ENCODE measurements around the gene CNR1.
"Not testable (repeated sequence)": the region's sequence is repeated elsewhere in the genome, so short reads cannot be mapped to it uniquely, and the experiment has no call there.

The CNR1 gene
- 0 reads per million in 3 donors for total RNA-seq

GRCh38 chr6:88165844-88166492, at the start of gene CNR1:
Gene CNR1, minus strand, starts transcription at chr6:88166347. Its CDS starts 21,073 bp downstream, at chr6:88145274.
- Histone ChIP-seq H3K4me1 (ENCODE audit: control insufficient read depth, insufficient read depth, low read length, poor library complexity, severe bottlenecking) (peaks cover 4% of the 10 kb centered on the region), H3K4me3 (ENCODE audit: insufficient read depth, low read depth, low read length, poor library complexity, severe bottlenecking) (peak within 1 kb of the TSS; percentile 48), H3K9me3 (ENCODE audit: control insufficient read depth, low read length) (no peaks in the 10 kb centered on the region), H3K36me3 (ENCODE audit: control insufficient read depth, insufficient read depth, low read length) (no peaks in the 10 kb centered on the region), H3K27ac (ENCODE audit: insufficient read depth, low read length, poor library complexity, severe bottlenecking) (no peak within 1 kb of the TSS), H3K27me3 (replicated peaks; ENCODE audit: control insufficient read depth, insufficient read depth, low read length, poor library complexity, severe bottlenecking) (peaks cover 16% of the 10 kb centered on the region)
- no peak for DNase-seq

- no peaks in the 10 kb centered on the region for H3K9me3 ChIP-seq (ENCODE audit: control insufficient read depth, low read length)
- no peaks in the 10 kb centered on the region for H3K27me3 ChIP-seq (replicated peaks; ENCODE audit: control insufficient read depth, insufficient read depth, low read length, poor library complexity, severe bottlenecking)
- DNase-seq, result no peak
Measured at GRCh38 chr6:88211446-88211845, 45.3 kb upstream of the CNR1 start.

GRCh38 chr6:88209301-88209700, 43.2 kb upstream of the CNR1 start:
- Histone ChIP-seq H3K4me1 (ENCODE audit: control insufficient read depth, insufficient read depth, low read length, poor library complexity, severe bottlenecking) (no peaks in the 10 kb centered on the region), H3K9me3 (ENCODE audit: control insufficient read depth, low read length) (no peaks in the 10 kb centered on the region), H3K4me3 (ENCODE audit: insufficient read depth, low read depth, low read length, poor library complexity, severe bottlenecking) (no peak overlapping the region), H3K27ac (ENCODE audit: insufficient read depth, low read length, poor library complexity, severe bottlenecking) (no peak overlapping the region), H3K27me3 (replicated peaks; ENCODE audit: control insufficient read depth, insufficient read depth, low read length, poor library complexity, severe bottlenecking) (no peaks in the 10 kb centered on the region), H3K36me3 (ENCODE audit: control insufficient read depth, insufficient read depth, low read length) (no peaks in the 10 kb centered on the region)
- DNase-seq, result no peak

More at GRCh38 chr6:88211446-88211845, 45.3 kb upstream of the CNR1 start:
- H3K4me3 ChIP-seq (ENCODE audit: insufficient read depth, low read depth, low read length, poor library complexity, severe bottlenecking), result no peak overlapping the region
- H3K4me1 ChIP-seq (ENCODE audit: control insufficient read depth, insufficient read depth, low read length, poor library complexity, severe bottlenecking), result no peaks in the 10 kb centered on the region
- no peaks in the 10 kb centered on the region for H3K36me3 ChIP-seq (ENCODE audit: control insufficient read depth, insufficient read depth, low read length)
- no peak overlapping the region for H3K27ac ChIP-seq (ENCODE audit: insufficient read depth, low read length, poor library complexity, severe bottlenecking)

- DNase-seq, result no peak
- no peaks in the 10 kb centered on the region for H3K36me3 ChIP-seq (ENCODE audit: control insufficient read depth, insufficient read depth, low read length)
- no peak overlapping the region for H3K27ac ChIP-seq (ENCODE audit: insufficient read depth, low read length, poor library complexity, severe bottlenecking)
- H3K27me3 ChIP-seq (replicated peaks; ENCODE audit: control insufficient read depth, insufficient read depth, low read length, poor library complexity, severe bottlenecking), result no peaks in the 10 kb centered on the region
- H3K4me3 ChIP-seq (ENCODE audit: insufficient read depth, low read depth, low read length, poor library complexity, severe bottlenecking), result no peak overlapping the region
- no peaks in the 10 kb centered on the region for H3K4me1 ChIP-seq (ENCODE audit: control insufficient read depth, insufficient read depth, low read length, poor library complexity, severe bottlenecking)
- no peaks in the 10 kb centered on the region for H3K9me3 ChIP-seq (ENCODE audit: control insufficient read depth, low read length)
Measured at GRCh38 chr6:88208726-88209125, 42.6 kb upstream of the CNR1 start.

GRCh38 chr6:88201734-88202133, 35.6 kb upstream of the CNR1 start:
- not testable (repeated sequence) for H3K4me1 ChIP-seq (ENCODE audit: control insufficient read depth, insufficient read depth, low read length, poor library complexity, severe bottlenecking); DNase-seq; H3K27me3 ChIP-seq (replicated peaks; ENCODE audit: control insufficient read depth, insufficient read depth, low read length, poor library complexity, severe bottlenecking); H3K4me3 ChIP-seq (ENCODE audit: insufficient read depth, low read depth, low read length, poor library complexity, severe bottlenecking); H3K27ac ChIP-seq (ENCODE audit: insufficient read depth, low read length, poor library complexity, severe bottlenecking); H3K36me3 ChIP-seq (ENCODE audit: control insufficient read depth, insufficient read depth, low read length); H3K9me3 ChIP-seq (ENCODE audit: control insufficient read depth, low read length)

GRCh38 chr6:88184921-88185320, 18.8 kb upstream of the CNR1 start:
- DNase-seq, result no peak
- no peaks in the 10 kb centered on the region for H3K9me3 ChIP-seq (ENCODE audit: control insufficient read depth, low read length)
- H3K4me3 ChIP-seq (ENCODE audit: insufficient read depth, low read depth, low read length, poor library complexity, severe bottlenecking), result no peak overlapping the region
- no peaks in the 10 kb centered on the region for H3K36me3 ChIP-seq (ENCODE audit: control insufficient read depth, insufficient read depth, low read length)
- H3K27me3 ChIP-seq (replicated peaks; ENCODE audit: control insufficient read depth, insufficient read depth, low read length, poor library complexity, severe bottlenecking), result no peaks in the 10 kb centered on the region
- H3K4me1 ChIP-seq (ENCODE audit: control insufficient read depth, insufficient read depth, low read length, poor library complexity, severe bottlenecking), result no peaks in the 10 kb centered on the region
- H3K27ac ChIP-seq (ENCODE audit: insufficient read depth, low read length, poor library complexity, severe bottlenecking), result no peak overlapping the region

GRCh38 chr6:88183471-88183870, 17.3 kb upstream of the CNR1 start:
- Histone ChIP-seq H3K9me3 (ENCODE audit: control insufficient read depth, low read length) (no peaks in the 10 kb centered on the region), H3K4me3 (ENCODE audit: insufficient read depth, low read depth, low read length, poor library complexity, severe bottlenecking) (no peak overlapping the region), H3K27ac (ENCODE audit: insufficient read depth, low read length, poor library complexity, severe bottlenecking) (no peak overlapping the region), H3K27me3 (replicated peaks; ENCODE audit: control insufficient read depth, insufficient read depth, low read length, poor library complexity, severe bottlenecking) (peaks cover 4% of the 10 kb centered on the region), H3K4me1 (ENCODE audit: control insufficient read depth, insufficient read depth, low read length, poor library complexity, severe bottlenecking) (no peaks in the 10 kb centered on the region), H3K36me3 (ENCODE audit: control insufficient read depth, insufficient read depth, low read length) (no peaks in the 10 kb centered on the region)
- no peak for DNase-seq

- Histone ChIP-seq H3K4me3 (ENCODE audit: insufficient read depth, low read depth, low read length, poor library complexity, severe bottlenecking) (no peak overlapping the region), H3K27me3 (replicated peaks; ENCODE audit: control insufficient read depth, insufficient read depth, low read length, poor library complexity, severe bottlenecking) (peaks cover 4% of the 10 kb centered on the region), H3K27ac (ENCODE audit: insufficient read depth, low read length, poor library complexity, severe bottlenecking) (no peak overlapping the region), H3K36me3 (ENCODE audit: control insufficient read depth, insufficient read depth, low read length) (no peaks in the 10 kb centered on the region), H3K9me3 (ENCODE audit: control insufficient read depth, low read length) (no peaks in the 10 kb centered on the region), H3K4me1 (ENCODE audit: control insufficient read depth, insufficient read depth, low read length, poor library complexity, severe bottlenecking) (no peaks in the 10 kb centered on the region)
- DNase-seq, result no peak
Measured at GRCh38 chr6:88179692-88180091, 13.5 kb upstream of the CNR1 start.

- H3K27ac ChIP-seq (ENCODE audit: insufficient read depth, low read length, poor library complexity, severe bottlenecking), result no peak overlapping the region
- H3K4me3 ChIP-seq (ENCODE audit: insufficient read depth, low read depth, low read length, poor library complexity, severe bottlenecking), result no peak overlapping the region
- no peaks in the 10 kb centered on the region for H3K36me3 ChIP-seq (ENCODE audit: control insufficient read depth, insufficient read depth, low read length)
- H3K27me3 ChIP-seq (replicated peaks; ENCODE audit: control insufficient read depth, insufficient read depth, low read length, poor library complexity, severe bottlenecking), result peaks cover 4% of the 10 kb centered on the region
- no peaks in the 10 kb centered on the region for H3K4me1 ChIP-seq (ENCODE audit: control insufficient read depth, insufficient read depth, low read length, poor library complexity, severe bottlenecking)
- no peak for DNase-seq
- no peaks in the 10 kb centered on the region for H3K9me3 ChIP-seq (ENCODE audit: control insufficient read depth, low read length)
Measured at GRCh38 chr6:88177961-88178464, 11.9 kb upstream of the CNR1 start.

- no peak overlapping the region for H3K4me3 ChIP-seq (ENCODE audit: insufficient read depth, low read depth, low read length, poor library complexity, severe bottlenecking)
- H3K27ac ChIP-seq (ENCODE audit: insufficient read depth, low read length, poor library complexity, severe bottlenecking), result no peak overlapping the region
- H3K4me1 ChIP-seq (ENCODE audit: control insufficient read depth, insufficient read depth, low read length, poor library complexity, severe bottlenecking), result no peaks in the 10 kb centered on the region
- DNase-seq, result no peak
- H3K36me3 ChIP-seq (ENCODE audit: control insufficient read depth, insufficient read depth, low read length), result no peaks in the 10 kb centered on the region
- no peaks in the 10 kb centered on the region for H3K9me3 ChIP-seq (ENCODE audit: control insufficient read depth, low read length)
- peaks cover 4% of the 10 kb centered on the region for H3K27me3 ChIP-seq (replicated peaks; ENCODE audit: control insufficient read depth, insufficient read depth, low read length, poor library complexity, severe bottlenecking)
Measured at GRCh38 chr6:88174906-88175305, 8.8 kb upstream of the CNR1 start.

Data from effector memory CD4-positive, alpha-beta T cell (primary cell).